Right lobe of liver (tissue), 6 donors: ENCODE results near the gene FAM151A. TPM values are rescaled to one million over a fixed set of nuclear protein-coding genes. Genes with fewer than 3 reads are reported as not detected.

Source experiments
- ATAC-seq, 4 donors: fragments of 200-7000 bp; cut with Tn5 transposase; one replicate each; pipeline ENCODE4 v1.9.1; 2020; ENCODE audit warnings: mild to moderate bottlenecking in 4 of 4, moderate library complexity in 4 of 4
- DNase-seq, 3 donors: peaks; one replicate each; pipeline ENCODE4 v3.0.0-alpha.2; 2020
- H3K27ac ChIP-seq, 3 donors: fragments of 200-600 bp; one replicate each; pipeline ENCODE4 v1.8.0; 2022
- H3K27me3 ChIP-seq, 2 donors: fragments of 200-600 bp; one replicate each; pipeline ENCODE4 v1.8.0; 2022
- H3K36me3 ChIP-seq, 4 donors: fragments of 200-600 bp; sonication (generic) in 1 of 4; one replicate each; pipeline versions ENCODE4 v1.5.1 to v1.8.0; 2017 to 2022; ENCODE audit warnings: control low read depth in 1 of 4
- H3K4me1 ChIP-seq, 4 donors: fragments of 200-600 bp; sonication (generic) in 1 of 4; one replicate each; pipeline versions ENCODE4 v1.5.1 to v1.8.0; 2017 to 2022; ENCODE audit warnings: control low read depth in 1 of 4
- H3K4me3 ChIP-seq, 3 donors: fragments of 200-600 bp; one replicate each; pipeline ENCODE4 v1.8.0; 2022
- H3K9me3 ChIP-seq, 4 donors: fragments of 200-600 bp; sonication (generic) in 1 of 4; one replicate each; pipeline versions ENCODE4 v1.5.1 to v1.8.0; 2017 to 2022; ENCODE audit warnings: control low read depth in 1 of 4
- CTCF ChIP-seq, 4 donors: fragments of 200-600 bp in 3 of 4; fragments of 450-650 bp in 1 of 4; IDR thresholded peaks; one replicate each; pipeline versions ENCODE4 v1.5.1 to v1.8.0; 2016 to 2022; ENCODE audit warnings: antibody characterized with exemption in 4 of 4, mild to moderate bottlenecking in 2 of 4
- POLR2A ChIP-seq: fragments of 450-650 bp; IDR thresholded peaks from one replicate; pipeline ENCODE4 v1.6.1; 2017; ENCODE audit warnings: antibody characterized with exemption, mild to moderate bottlenecking
- WGBS: methylation state at CpG from one replicate; pipeline ENCODE4 v1.1.6; 2018; ENCODE audit warnings: low coverage, low lambda C conversion rate; ENCODE audit not compliant: insufficient coverage; ENCODE audit errors: missing lambda C conversion rate; 5-methylcytosine and 5-hydroxymethylcytosine counted together
- intact Hi-C, 2 donors: fragments of 100-400 bp; cut with DNase I; formaldehyde crosslinking; loops; one replicate each; pipeline versions ENCODE4 v1.11.2 to v1.14.1; 2022
- long read RNA-seq: library from polyadenylated mRNA; unstranded; transcript quantifications from one replicate; pipeline ENCODE4 v2.0.0, GENCODE V29; 2019
- total RNA-seq, 6 experiments: library from RNA; depleted of rRNA in 2 of 6; stranded (reverse); fragments of >200 nt in 2 of 6; fragmentation: NEBNext Ultra II Directional in 3 of 6; extraction: Animal tissue kit (Norgen Biotek cat#: 25700) in 3 of 6; gene quantifications; one replicate each; pipeline versions ENCODE4 v1.1.0 to v1.2.4, GENCODE V29; 2016 to 2023
- donor health status: DM: no; HTN: yes; CAD: no.
- donor health status: DM: no; HTN: no; CAD: no.
- donor health status: DM: no; HTN: no; CAD: no.
- donor health status: DM: no; HTN: yes; CAD: no.
- donor health status: DM: no; HTN: yes; CAD: no.

Gene FAM151A
- 10 to 100 TPM in 2 of 6 experiments, 1 to 10 TPM in 2, under 1 TPM in 2; 0.12 to 72.9 (median 5.2) TPM for total RNA-seq
- long read RNA-seq, result 0 reads

- no peak within 1 kb of the TSS for H3K27ac ChIP-seq
- ATAC-seq, result peak; percentile 72 to 95 (median 88)
Measured at GRCh38 chr1:54623216-54624007, at the start of gene FAM151A. FAM151A (minus strand) TSS chr1:54623525; CDS start chr1:54623395, 130 bp downstream.

GRCh38 chr1:54671985-54672608 lies 48.8 kb upstream of the FAM151A start:
- ATAC-seq, result peak; percentile 90 to 97 (median 94)
- DNase-seq, result peak in 2 of 3 donors; percentile 28 to 66
- WGBS, result 53% methylated on average over 6 of the region's 6 CpGs
- TF ChIP-seq POLR2A (no peak), CTCF (IDR thresholded peaks at IDR 0.05) (peak; percentile 71 to 94 (median 79))
- Histone ChIP-seq H3K27me3 (no peaks in the 10 kb centered on the region), H3K4me3 (no peak overlapping the region), H3K4me1 (no peaks in the 10 kb centered on the region), H3K9me3 (no peaks in the 10 kb centered on the region), H3K36me3 (no peaks in the 10 kb centered on the region), H3K27ac (no peak overlapping the region)
- intact Hi-C loops, result loop anchor here (10.0 kb wide), 1 partner anchor 143 kb away; no protein-coding TSS in a partner anchor

More at GRCh38 chr1:54623216-54624007, at the start of gene FAM151A:
- TF ChIP-seq POLR2A (no peak), CTCF (IDR thresholded peaks at IDR 0.05) (no peak)
- intact Hi-C loops, result no loop called here
- Histone ChIP-seq H3K4me1 (peaks cover 0 to 7% (median 3%) of the 10 kb centered on the region in 4 donors), H3K27me3 (no peaks in the 10 kb centered on the region), H3K4me3 (peak within 1 kb of the TSS in 1 of 3 donors; percentile 9), H3K9me3 (no peaks in the 10 kb centered on the region), H3K36me3 (no peaks in the 10 kb centered on the region)
- DNase-seq, result peak in 2 of 3 donors; percentile 70 to 90
- 61% methylated on average over 11 of the region's 18 CpGs for WGBS

GRCh38 chr1:54668567-54668966 lies 45.2 kb upstream of the FAM151A start:
- Histone ChIP-seq H3K9me3 (no peaks in the 10 kb centered on the region), H3K36me3 (no peaks in the 10 kb centered on the region), H3K27me3 (no peaks in the 10 kb centered on the region), H3K4me3 (no peak overlapping the region), H3K4me1 (no peaks in the 10 kb centered on the region), H3K27ac (no peak overlapping the region)
- intact Hi-C loops, result no loop called here
- 76% methylated on average over 2 of the region's 2 CpGs for WGBS
- no peak for TF ChIP-seq CTCF (IDR thresholded peaks at IDR 0.05)
- no peak for TF ChIP-seq POLR2A
- no peak for ATAC-seq
- DNase-seq, result no peak

- ATAC-seq (no peak), DNase-seq (no peak)
- Histone ChIP-seq H3K4me1 (no peaks in the 10 kb centered on the region), H3K4me3 (no peak overlapping the region), H3K9me3 (no peaks in the 10 kb centered on the region), H3K27me3 (no peaks in the 10 kb centered on the region), H3K27ac (no peak overlapping the region), H3K36me3 (no peaks in the 10 kb centered on the region)
- TF ChIP-seq POLR2A, result no peak
- TF ChIP-seq CTCF (IDR thresholded peaks at IDR 0.05), result no peak
- intact Hi-C loops, result no loop called here
- 83% methylated on average over 2 of the region's 2 CpGs for WGBS
Measured at GRCh38 chr1:54667797-54668196, 44.5 kb upstream of the FAM151A start.
